ENCODE data around the gene DNAJC13. TPM values are rescaled to one million over a fixed set of nuclear protein-coding genes. Genes with fewer than 3 reads are reported as not detected.

DNAJC13 gene
- total RNA-seq, 2 experiments from 2014 or later: 29.9 to 32.0 TPM

GRCh38 chr3:132542577-132542976, 125.3 kb downstream of the DNAJC13 start:
- ATAC-seq: peak; percentile 38
- Mint-ChIP-seq H3K4me3 (no peak overlapping the region), H3K36me3 (ENCODE audit: low read depth) (peaks cover 39% of the 10 kb centered on the region), H3K4me1 (ENCODE audit: low read depth) (peaks cover 46% of the 10 kb centered on the region), H3K27me3 (no peaks in the 10 kb centered on the region), H3K9me3 (no peaks in the 10 kb centered on the region), H3K27ac (peak overlapping the region; percentile 90)
- ChIA-PET CTCF (interaction anchor here (0.9 to 4.6 kb wide), 6 partner anchors 8 to 118 kb away, joined by 3 to 24 read pairs (median 6); partner anchors contain the start of gene UBA5), POLR2A (interaction anchor here (0.6 kb wide), 1 partner anchor 111 kb away, joined by 3 read pairs; no protein-coding TSS in a partner anchor)
- intact Hi-C loops (cut with micrococcal nuclease): loop anchor here (5.0 kb wide), 1 partner anchor 115 kb away; the partner anchor contains the start of gene ACAD11
- no peak for DNase-seq
- TF ChIP-seq CTCF (IDR thresholded peaks at IDR 0.05): no peak

DNA sequence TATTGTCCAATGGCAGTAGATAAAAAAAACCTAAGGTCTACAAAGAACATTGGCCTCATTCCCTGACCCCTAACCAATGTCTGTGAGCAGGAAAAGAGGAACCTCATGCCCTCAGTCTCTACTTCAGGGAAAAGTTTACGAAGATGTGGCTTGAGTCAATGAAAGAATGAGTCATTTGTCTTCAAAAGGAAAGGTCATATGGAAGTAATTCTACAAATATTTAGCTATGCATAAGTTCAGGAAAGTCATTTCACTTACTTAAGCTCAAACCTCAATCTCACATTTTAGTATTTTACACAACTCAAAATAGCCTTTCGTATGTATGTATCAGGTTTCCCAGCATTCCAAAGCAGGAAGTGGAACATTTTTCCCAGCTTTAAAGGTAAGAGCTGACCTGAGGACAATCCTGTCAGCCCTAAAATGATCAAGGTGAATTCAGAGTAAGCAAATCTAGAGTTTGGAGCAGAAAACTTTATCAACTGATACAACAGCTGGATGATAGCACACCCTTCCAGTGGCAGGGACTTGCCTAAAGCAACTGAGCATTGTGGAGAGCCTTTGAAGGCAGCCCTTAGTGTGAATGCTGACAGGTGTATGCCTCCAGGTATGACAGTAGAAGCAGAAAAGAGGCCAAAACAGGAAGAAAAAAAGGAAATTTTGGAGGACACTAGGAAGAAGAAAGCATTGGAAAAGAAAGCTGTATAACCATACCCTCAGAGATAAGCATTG, 125.9 kb downstream of the DNAJC13 start:
- peaks cover 35% of the 10 kb centered on the region for H3K36me3 Mint-ChIP-seq (ENCODE audit: low read depth)
- TF ChIP-seq CTCF (IDR thresholded peaks at IDR 0.05): no peak
- H3K27ac Mint-ChIP-seq: peak overlapping the region; percentile 90
- no peaks in the 10 kb centered on the region for H3K9me3 Mint-ChIP-seq
- intact Hi-C loops (cut with micrococcal nuclease): loop anchor here (5.0 kb wide), 1 partner anchor 114 kb away; the partner anchor contains the start of gene ACAD11
- ATAC-seq: peak; percentile 74
- peak overlapping the region; percentile 13 for H3K4me3 Mint-ChIP-seq
- ChIA-PET CTCF (interaction anchor here (0.9 to 4.6 kb wide), 6 partner anchors 9 to 117 kb away, joined by 3 to 24 read pairs (median 6); partner anchors contain the start of gene UBA5), POLR2A (interaction anchor here (0.6 kb wide), 1 partner anchor 111 kb away, joined by 3 read pairs; no protein-coding TSS in a partner anchor)
- no peak for DNase-seq
- H3K27me3 Mint-ChIP-seq: no peaks in the 10 kb centered on the region
- peaks cover 51% of the 10 kb centered on the region for H3K4me1 Mint-ChIP-seq (ENCODE audit: low read depth)

GRCh38 chr3:132544130-132544529, 126.8 kb downstream of the DNAJC13 start:
- intact Hi-C loops (cut with micrococcal nuclease): loop anchor here (5.0 kb wide), 1 partner anchor 113 kb away; the partner anchor contains the start of gene ACAD11
- no peak overlapping the region for H3K4me3 Mint-ChIP-seq
- no peak for DNase-seq
- peaks cover 33% of the 10 kb centered on the region for H3K36me3 Mint-ChIP-seq (ENCODE audit: low read depth)
- TF ChIP-seq CTCF (IDR thresholded peaks at IDR 0.05): no peak
- POLR2A ChIA-PET: no interaction called here
- CTCF ChIA-PET: interaction anchor here (1.5 to 4.6 kb wide), 2 partner anchors 10 to 98 kb away, joined by 7 to 24 read pairs; no protein-coding TSS in a partner anchor
- peak overlapping the region; percentile 90 for H3K27ac Mint-ChIP-seq
- H3K27me3 Mint-ChIP-seq: no peaks in the 10 kb centered on the region
- no peaks in the 10 kb centered on the region for H3K9me3 Mint-ChIP-seq
- ATAC-seq: peak; percentile 35
- peaks cover 56% of the 10 kb centered on the region for H3K4me1 Mint-ChIP-seq (ENCODE audit: low read depth)

- Mint-ChIP-seq H3K9me3 (no peaks in the 10 kb centered on the region), H3K4me1 (ENCODE audit: low read depth) (peaks cover 69% of the 10 kb centered on the region), H3K27me3 (no peaks in the 10 kb centered on the region), H3K36me3 (ENCODE audit: low read depth) (peaks cover 33% of the 10 kb centered on the region), H3K27ac (no peak overlapping the region), H3K4me3 (no peak overlapping the region)
- intact Hi-C loops (cut with micrococcal nuclease): no loop called here
- TF ChIP-seq CTCF (IDR thresholded peaks at IDR 0.05): no peak
- ATAC-seq (no peak), DNase-seq (no peak)
- ChIA-PET CTCF (interaction anchor here (2.1 to 7.8 kb wide), 2 partner anchors 9 to 96 kb away, joined by 7 to 76 read pairs; no protein-coding TSS in a partner anchor), POLR2A (interaction anchor here (1.0 kb wide), 1 partner anchor 9 kb away, joined by 3 read pairs; no protein-coding TSS in a partner anchor)
Measured at GRCh38 chr3:132545471-132545870, 128.2 kb downstream of the DNAJC13 start.
